Spleen (tissue), 11 donors: ENCODE results near the gene ZDHHC14. TPM values are rescaled to one million over a fixed set of nuclear protein-coding genes. Genes with fewer than 3 reads are reported as not detected.
A peak's percentile ranks its signal among the peaks of the same experiment; 100 is the strongest.

Experiments
- DNase-seq: peaks from one replicate; pipeline ENCODE4 v3.0.0-alpha.2; 2020
- H3K27ac ChIP-seq, 8 donors: fragments of 200-600 bp; sonication (generic) in 7 of 8; 1 replicate in 4 of 8; 2 replicates in 4 of 8; pipeline versions ENCODE4 v1.5.0 to v1.8.0; 2016 to 2021; ENCODE audit warnings: inconsistent platforms in 4 of 8, mild to moderate bottlenecking in 4 of 8, moderate library complexity in 1 of 8
- H3K27me3 ChIP-seq, 7 donors: fragments of 200-600 bp; sonication (generic) in 6 of 7; replicated peaks in 1 of 7; 1 replicate in 4 of 7; 2 replicates in 3 of 7; pipeline versions ENCODE4 v1.5.0 to v1.8.0; 2016 to 2021; ENCODE audit warnings: inconsistent platforms in 3 of 7, mild to moderate bottlenecking in 1 of 7
- H3K36me3 ChIP-seq, 6 donors: fragments of 200-600 bp; sonication (generic) in 5 of 6; 1 replicate in 4 of 6; 2 replicates in 2 of 6; pipeline versions ENCODE4 v1.5.0 to v1.8.0; 2016 to 2021; ENCODE audit warnings: inconsistent platforms in 2 of 6
- H3K4me1 ChIP-seq, 6 donors: fragments of 200-600 bp; sonication (generic) in 5 of 6; 1 replicate in 3 of 6; 2 replicates in 3 of 6; pipeline versions ENCODE4 v1.5.0 to v1.8.0; 2016 to 2021; ENCODE audit warnings: inconsistent platforms in 3 of 6
- H3K4me3 ChIP-seq, 8 donors: fragments of 200-600 bp; sonication (generic) in 7 of 8; 1 replicate in 4 of 8; 2 replicates in 4 of 8; pipeline versions ENCODE4 v1.5.0 to v1.8.0; 2016 to 2021; ENCODE audit warnings: inconsistent platforms in 4 of 8, mild to moderate bottlenecking in 4 of 8, moderate library complexity in 2 of 8
- H3K9me3 ChIP-seq, 8 donors: fragments of 200-600 bp; sonication (generic) in 7 of 8; 1 replicate in 4 of 8; 2 replicates in 4 of 8; pipeline versions ENCODE4 v1.5.0 to v1.8.0; 2016 to 2021; ENCODE audit warnings: inconsistent platforms in 4 of 8
- CTCF ChIP-seq, 11 experiments: fragments of 200-600 bp in 7 of 11; fragments of 450-650 bp in 4 of 11; sonication (generic) in 4 of 11; IDR thresholded peaks in 8 of 11; conservative IDR thresholded peaks in 3 of 11; 1 replicate in 7 of 11; 2 replicates in 4 of 11; pipeline versions ENCODE4 v1.4.0 to v1.8.0; 2016 to 2021; ENCODE audit warnings: antibody characterized with exemption in 11 of 11, inconsistent platforms in 4 of 11, mild to moderate bottlenecking in 1 of 11
- POLR2A ChIP-seq, 3 donors: fragments of 450-650 bp; IDR thresholded peaks; one replicate each; pipeline ENCODE4 v1.5.1; 2017; ENCODE audit warnings: antibody characterized with exemption in 3 of 3, mild to moderate bottlenecking in 1 of 3
- POLR2AphosphoS5 ChIP-seq, 3 donors: sonication (generic); formaldehyde crosslinking; IDR thresholded peaks; one replicate each; pipeline ENCODE4 v1.5.1; 2017; ENCODE audit warnings: antibody characterized with exemption in 3 of 3
- WGBS, 5 donors: extraction: QIAGEN DNeasy Blood & Tissue Kit in 3 of 5; methylation state at CpG; one replicate each; pipeline versions ENCODE4 v1.1.5 to v1.1.7; 2013 to 2018; 5-methylcytosine and 5-hydroxymethylcytosine counted together
- intact Hi-C: fragments of 100-400 bp; cut with DNase I; formaldehyde crosslinking; loops from one replicate; pipeline ENCODE4 v1.15.0; 2023; ENCODE audit warnings: low total_unique reads
- polyA plus RNA-seq, 3 donors: library from polyadenylated mRNA; stranded (reverse); fragments of 200-250 nt; gene quantifications; one replicate each; pipeline ENCODE4 v1.2.1, GENCODE V29; 2013
- total RNA-seq, 7 donors: library from RNA; depleted of rRNA in 3 of 7; stranded (reverse); fragments of >200 nt in 3 of 7; fragmentation: NEBNext Ultra II Directional in 4 of 7; extraction: Animal tissue kit (Norgen Biotek cat#: 25700) in 4 of 7; gene quantifications; one replicate each; pipeline versions ENCODE4 v1.1.0 to v1.2.1, GENCODE V29; 2016 to 2021
- donor health status: healthy with polysubstance abuse.
- donor health status: DM: no; HTN: no; CAD: no; lungs with moderate emphysema.
- donor health status: DM: no; HTN: no; CAD: no.
- donor health status: Bipolar disorder and iron deficiency.
- donor health status: healthy.
- donor health status: DM: no; HTN: no; CAD: no.
- donor health status: DM: yes; HTN: yes; CAD: no.

The ZDHHC14 gene
- total and polyA plus RNA-seq, 10 donors = 7.8 to 18.2 (median 11.7) TPM

DNA sequence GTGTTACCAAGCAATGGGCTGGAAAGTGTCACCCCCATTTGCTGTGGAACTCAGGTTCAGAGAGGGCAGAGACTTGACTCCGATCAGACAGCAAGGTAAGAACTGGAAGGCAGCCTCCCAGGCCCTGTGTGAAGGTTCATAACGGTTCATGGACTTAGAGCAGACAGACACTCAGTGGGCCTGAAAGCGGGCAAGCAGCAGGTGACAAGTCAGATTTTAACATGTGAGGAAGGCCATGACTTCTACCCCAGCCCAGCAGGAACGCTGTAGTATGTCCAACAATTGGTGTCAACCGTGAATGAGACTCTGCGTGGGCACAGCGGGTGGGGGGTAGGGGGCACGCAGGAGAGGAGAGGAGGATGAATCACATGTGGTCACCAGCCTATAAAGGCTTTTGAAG lies 224.5 kb downstream of the ZDHHC14 start:
- 87 to 95% (median 91%) methylated on average over 8 of the region's 8 CpGs for WGBS, 5 donors
- no peaks in the 10 kb centered on the region for H3K27me3 ChIP-seq
- H3K9me3 ChIP-seq = no peaks in the 10 kb centered on the region
- peaks cover 0 to 7% (median 0%) of the 10 kb centered on the region in 6 donors for H3K36me3 ChIP-seq
- no peak for DNase-seq
- intact Hi-C loops = no loop called here
- H3K4me3 ChIP-seq = no peak overlapping the region
- peaks cover 6 to 30% (median 15%) of the 10 kb centered on the region in 6 donors for H3K4me1 ChIP-seq
- TF ChIP-seq CTCF (IDR thresholded peaks at IDR 0.05 in 8 of 11, conservative IDR thresholded peaks at IDR 0.05 in 3 of 11) (no peak), POLR2AphosphoS5 (IDR thresholded peaks at IDR 0.05) (no peak), POLR2A (IDR thresholded peaks at IDR 0.05) (no peak)
- no peak overlapping the region for H3K27ac ChIP-seq

DNA sequence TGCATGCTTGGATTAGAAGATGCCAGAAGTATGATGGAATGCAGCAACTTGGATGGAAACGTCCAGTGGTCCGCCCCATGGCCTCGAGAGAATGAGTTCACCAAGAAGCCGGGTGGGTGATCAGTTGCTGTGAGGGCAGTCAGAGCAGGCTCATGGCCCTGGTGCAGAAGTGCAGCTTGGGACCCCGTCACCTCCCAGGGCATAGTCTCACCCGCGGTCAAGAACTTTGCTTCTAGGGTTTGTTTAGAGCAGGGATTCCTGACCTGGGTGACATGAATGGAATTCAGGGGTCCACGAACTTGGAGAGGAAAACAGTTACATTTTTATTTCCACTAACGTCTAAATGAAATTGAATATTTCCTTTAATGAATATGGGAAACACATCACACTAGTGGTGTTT lies 225.5 kb downstream of the ZDHHC14 start:
- no peak for DNase-seq
- Histone ChIP-seq H3K36me3 (peaks cover 0 to 7% (median 0%) of the 10 kb centered on the region in 6 donors), H3K9me3 (no peaks in the 10 kb centered on the region), H3K27me3 (no peaks in the 10 kb centered on the region), H3K4me3 (no peak overlapping the region), H3K27ac (peak overlapping the region in 1 of 8 donors; percentile 8), H3K4me1 (peaks cover 6 to 33% (median 15%) of the 10 kb centered on the region in 6 donors)
- intact Hi-C loops = no loop called here
- 85 to 92% (median 90%) methylated on average over 9 of the region's 9 CpGs for whole genome bisulfite sequencing, 5 donors
- TF ChIP-seq POLR2AphosphoS5 (IDR thresholded peaks at IDR 0.05) (no peak), POLR2A (IDR thresholded peaks at IDR 0.05) (no peak)

- 67 to 75% (median 73%) methylated on average over 12 of the region's 12 CpGs for WGBS, 5 donors
- peak overlapping the region in 2 of 8 donors; percentile 29 to 33 for H3K27ac ChIP-seq
- no peaks in the 10 kb centered on the region for H3K9me3 ChIP-seq
- no peak for DNase-seq
- intact Hi-C loops = no loop called here
- H3K4me3 ChIP-seq = no peak overlapping the region
- TF ChIP-seq POLR2AphosphoS5 (IDR thresholded peaks at IDR 0.05) (peak in 1 of 3 donors; percentile 9), CTCF (IDR thresholded peaks at IDR 0.05 in 8 of 11, conservative IDR thresholded peaks at IDR 0.05 in 3 of 11) (no peak), POLR2A (IDR thresholded peaks at IDR 0.05) (no peak)
- peaks cover 0 to 7% (median 0%) of the 10 kb centered on the region in 6 donors for H3K36me3 ChIP-seq
- H3K27me3 ChIP-seq = no peaks in the 10 kb centered on the region
- peaks cover 6 to 33% (median 15%) of the 10 kb centered on the region in 6 donors for H3K4me1 ChIP-seq
Observed at GRCh38 chr6:157607317-157608109, 226.5 kb downstream of the ZDHHC14 start.

- TF ChIP-seq POLR2A (IDR thresholded peaks at IDR 0.05) = no peak
- no peak for TF ChIP-seq CTCF (IDR thresholded peaks at IDR 0.05 in 8 of 11, conservative IDR thresholded peaks at IDR 0.05 in 3 of 11)
- TF ChIP-seq POLR2AphosphoS5 (IDR thresholded peaks at IDR 0.05) = no peak
- Histone ChIP-seq H3K36me3 (peaks cover 0 to 7% (median 0%) of the 10 kb centered on the region in 6 donors), H3K4me1 (peaks cover 6 to 34% (median 15%) of the 10 kb centered on the region in 6 donors), H3K27me3 (no peaks in the 10 kb centered on the region), H3K9me3 (no peaks in the 10 kb centered on the region), H3K27ac (peak overlapping the region in 1 of 8 donors; percentile 33), H3K4me3 (no peak overlapping the region)
- no peak for DNase-seq
- 87 to 93% (median 91%) methylated on average over 16 of the region's 16 CpGs for WGBS, 5 donors
- intact Hi-C loops = no loop called here
Observed at GRCh38 chr6:157608221-157609075, 227.5 kb downstream of the ZDHHC14 start.
